Measurements from ENCODE around the gene SLC17A7. TPM values are rescaled to one million over a fixed set of nuclear protein-coding genes. Genes with fewer than 3 reads are reported as not detected.
A peak's percentile ranks its signal among the peaks of the same experiment; 100 is the strongest.

SLC17A7 gene
- total RNA-seq (under 1 TPM in 2 of 5 experiments, not detected in 3; 0.12 to 0.22 TPM), polyA plus RNA-seq (not detected), total RNA-seq (not detected)

DNA sequence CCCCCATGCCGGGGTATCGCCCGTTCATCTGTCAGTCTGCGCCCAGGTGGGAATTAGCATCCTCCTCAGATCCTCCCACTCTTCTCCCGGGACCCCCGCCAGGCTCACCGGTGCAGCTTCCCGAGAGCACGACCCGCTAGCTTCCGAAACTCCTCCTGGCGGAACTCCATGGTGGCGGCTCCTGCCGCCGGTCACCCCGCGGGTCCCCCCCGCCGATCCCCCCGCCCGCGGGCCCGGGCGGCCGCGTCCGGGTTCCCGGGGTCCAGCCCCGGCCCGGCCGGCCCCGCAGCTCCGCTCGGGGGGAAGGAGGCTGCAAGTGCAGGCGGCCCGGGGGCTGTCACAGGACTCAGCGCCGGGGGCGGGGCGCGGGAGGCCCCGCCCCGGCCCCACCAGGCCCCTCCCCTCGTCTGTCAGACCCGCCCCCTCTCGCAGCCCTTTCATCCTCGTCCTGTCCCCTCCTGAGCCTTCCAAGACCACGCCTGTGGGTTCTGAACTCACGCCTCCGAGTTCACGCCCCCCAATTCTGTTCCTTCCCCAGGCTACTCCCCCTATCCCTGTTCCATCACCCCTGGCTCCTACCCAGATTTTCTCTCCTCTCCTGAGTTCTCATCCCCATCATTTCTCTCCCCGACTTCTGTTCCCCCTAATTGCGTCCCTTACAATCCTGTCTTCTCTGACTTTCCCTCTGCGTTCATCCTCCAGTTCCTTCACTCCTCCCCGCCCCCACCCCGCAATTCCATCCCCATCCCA is at the start of gene SLC17A7:
TSS of gene SLC17A7 (minus strand) at position 318 of the 750 bp plus-strand sequence. CDS start at position 170, 148 bp downstream.
- Histone ChIP-seq H3K4me3 (ENCODE audit: low read length) (no peak within 1 kb of the TSS), H3K9me3 (ENCODE audit: control insufficient read depth in 2 of 3, low read length in 3 of 3) (no peaks in the 10 kb centered on the region), H3K4me1 (ENCODE audit: control insufficient read depth in 2 of 2, insufficient read depth in 2 of 2, low read length in 2 of 2) (peaks cover 15 to 18% of the 10 kb centered on the region in 2 donors), H3K27me3 (ENCODE audit: control insufficient read depth in 2 of 2, insufficient read depth in 2 of 2, low read length in 2 of 2) (peaks cover 28 to 49% of the 10 kb centered on the region in 2 donors), H3K27ac (ENCODE audit: low read depth, low read length) (no peak within 1 kb of the TSS), H3K36me3 (ENCODE audit: control insufficient read depth in 2 of 3, insufficient read depth in 3 of 3, low read length in 3 of 3) (peaks cover 0 to 6% (median 0%) of the 10 kb centered on the region in 3 experiments)
- Mint-ChIP-seq H3K4me1 (peaks cover 30 to 52% (median 32%) of the 10 kb centered on the region in 7 donors), H3K36me3 (peaks cover 0 to 6% (median 4%) of the 10 kb centered on the region in 5 donors), H3K4me3 (peak within 1 kb of the TSS; percentile 75 to 88 (median 83)), H3K27me3 (peaks cover 57 to 70% (median 59%) of the 10 kb centered on the region in 5 donors), H3K9me3 (peaks cover 0 to 2% (median 0%) of the 10 kb centered on the region in 11 donors), H3K27ac (peak within 1 kb of the TSS in 8 of 9 donors; percentile 6 to 78 (median 33))
- ChIA-PET CTCF (interaction anchor here (0.7 to 4.2 kb wide), 3 partner anchors 29 to 81 kb away, joined by 3 to 28 read pairs (median 6); no protein-coding TSS in a partner anchor), POLR2A (interaction anchor here (1.0 kb wide), 1 partner anchor 50 kb away, joined by 3 read pairs; no protein-coding TSS in a partner anchor)
- ATAC-seq (no peak), DNase-seq (peak in 1 of 9 donors; percentile 56)
- intact Hi-C loops (cut with micrococcal nuclease): loop anchor here (5.0 to 10.0 kb wide), 3 partner anchors 34 to 297 kb away; no protein-coding TSS in a partner anchor

DNA sequence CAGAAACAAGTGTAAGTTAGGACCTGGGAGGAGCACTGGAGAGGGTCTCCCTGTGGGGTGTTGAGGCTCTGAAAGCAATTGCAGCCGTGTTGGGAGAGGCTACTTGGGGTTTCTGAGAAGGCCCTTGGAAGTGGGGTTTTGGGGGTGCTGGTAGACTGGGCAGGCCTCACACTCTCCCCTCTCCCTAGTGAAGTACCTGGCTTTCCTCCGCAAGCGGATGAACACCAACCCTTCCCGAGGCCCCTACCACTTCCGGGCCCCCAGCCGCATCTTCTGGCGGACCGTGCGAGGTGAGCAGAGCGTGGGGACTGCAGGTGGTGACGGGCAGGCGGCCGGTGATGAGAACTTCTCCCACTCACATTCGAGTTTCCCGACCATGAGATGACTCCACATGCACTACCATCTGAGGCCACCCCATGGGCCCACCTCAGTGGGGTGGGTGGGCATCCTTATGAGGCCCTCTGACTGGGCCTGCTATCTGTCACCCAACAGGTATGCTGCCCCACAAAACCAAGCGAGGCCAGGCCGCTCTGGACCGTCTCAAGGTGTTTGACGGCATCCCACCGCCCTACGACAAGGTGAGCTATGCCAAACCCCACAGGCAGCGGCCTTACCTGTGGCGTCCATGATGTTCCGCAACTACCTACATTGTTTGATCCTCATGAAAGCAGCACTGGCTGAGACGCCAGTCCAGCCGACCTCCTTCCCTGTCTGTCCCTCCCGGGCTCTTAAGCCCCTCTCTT is 49.1 kb upstream of the SLC17A7 start:
- ChIA-PET CTCF (interaction anchor here (1.9 kb wide), 1 partner anchor 81 kb away, joined by 4 read pairs; no protein-coding TSS in a partner anchor), POLR2A (interaction anchor here (0.6 to 1.0 kb wide), 3 partner anchors 9 to 150 kb away, joined by 3 to 7 read pairs (median 3); no protein-coding TSS in a partner anchor)
- peak overlapping the region; percentile 92 for H3K27ac ChIP-seq (ENCODE audit: low read depth, low read length)
- no peaks in the 10 kb centered on the region for H3K27me3 ChIP-seq (ENCODE audit: control insufficient read depth in 2 of 2, insufficient read depth in 2 of 2, low read length in 2 of 2)
- Mint-ChIP-seq H3K27me3 (peaks cover 0 to 9% (median 0%) of the 10 kb centered on the region in 5 donors), H3K27ac (peak overlapping the region in 7 of 9 donors; percentile 72 to 97 (median 89)), H3K4me1 (peaks cover 28 to 60% (median 48%) of the 10 kb centered on the region in 7 donors), H3K9me3 (peaks cover 0 to 12% (median 0%) of the 10 kb centered on the region in 11 donors), H3K4me3 (peak overlapping the region; percentile 95 to 99 (median 98)), H3K36me3 (peaks cover 13 to 58% (median 33%) of the 10 kb centered on the region in 5 donors)
- peak overlapping the region; percentile 100 for H3K4me3 ChIP-seq (ENCODE audit: low read length)
- peaks cover 19 to 35% of the 10 kb centered on the region in 2 donors for H3K4me1 ChIP-seq (ENCODE audit: control insufficient read depth in 2 of 2, insufficient read depth in 2 of 2, low read length in 2 of 2)
- ATAC-seq: no peak
- no peak for DNase-seq
- no peaks in the 10 kb centered on the region for H3K9me3 ChIP-seq (ENCODE audit: control insufficient read depth in 2 of 3, low read length in 3 of 3)
- H3K36me3 ChIP-seq (ENCODE audit: control insufficient read depth in 2 of 3, insufficient read depth in 3 of 3, low read length in 3 of 3): peaks cover 25 to 63% (median 39%) of the 10 kb centered on the region in 3 experiments
- intact Hi-C loops (cut with micrococcal nuclease): no loop called here

DNA sequence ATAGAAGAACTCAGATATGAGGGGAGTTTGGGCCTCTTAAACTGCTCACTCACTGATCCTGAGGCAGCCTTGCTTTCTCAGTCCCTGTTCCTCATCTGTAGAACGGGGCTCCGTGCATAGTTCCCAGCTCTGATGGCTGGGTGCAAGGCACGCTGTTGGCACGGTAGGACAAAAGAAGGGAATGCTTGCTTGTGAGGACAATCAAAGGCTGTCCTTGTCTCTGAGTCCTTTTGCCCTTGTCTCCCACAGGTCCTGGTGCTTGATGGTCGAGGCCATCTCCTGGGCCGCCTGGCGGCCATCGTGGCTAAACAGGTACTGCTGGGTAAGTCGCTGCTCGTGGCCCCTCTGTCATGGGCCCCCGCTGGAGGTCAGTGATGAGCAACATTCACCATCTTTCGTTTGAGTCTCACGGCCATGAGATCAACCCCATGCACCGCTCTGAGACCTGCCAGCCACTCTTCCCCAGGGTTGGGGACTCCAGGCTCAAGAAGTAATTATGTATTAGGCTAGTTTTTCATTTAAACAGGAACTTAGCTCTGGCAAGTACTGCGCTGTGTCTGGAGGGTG is 48.4 kb upstream of the SLC17A7 start:
- Mint-ChIP-seq H3K27ac (peak overlapping the region; percentile 89 to 99 (median 96)), H3K9me3 (peaks cover 0 to 12% (median 0%) of the 10 kb centered on the region in 11 donors), H3K36me3 (peaks cover 13 to 58% (median 33%) of the 10 kb centered on the region in 5 donors), H3K4me1 (peaks cover 29 to 56% (median 45%) of the 10 kb centered on the region in 7 donors), H3K27me3 (peaks cover 0 to 9% (median 0%) of the 10 kb centered on the region in 5 donors), H3K4me3 (peak overlapping the region; percentile 95 to 99 (median 98))
- Histone ChIP-seq H3K4me1 (ENCODE audit: control insufficient read depth in 2 of 2, insufficient read depth in 2 of 2, low read length in 2 of 2) (peaks cover 19 to 35% of the 10 kb centered on the region in 2 donors), H3K27ac (ENCODE audit: low read depth, low read length) (peak overlapping the region; percentile 92), H3K4me3 (ENCODE audit: low read length) (peak overlapping the region; percentile 100), H3K9me3 (ENCODE audit: control insufficient read depth in 2 of 3, low read length in 3 of 3) (no peaks in the 10 kb centered on the region), H3K27me3 (ENCODE audit: control insufficient read depth in 2 of 2, insufficient read depth in 2 of 2, low read length in 2 of 2) (no peaks in the 10 kb centered on the region), H3K36me3 (ENCODE audit: control insufficient read depth in 2 of 3, insufficient read depth in 3 of 3, low read length in 3 of 3) (peaks cover 25 to 66% (median 42%) of the 10 kb centered on the region in 3 experiments)
- intact Hi-C loops (cut with micrococcal nuclease): no loop called here
- DNase-seq (no peak), ATAC-seq (no peak)
- CTCF ChIA-PET: interaction anchor here (0.6 to 1.9 kb wide), 2 partner anchors 64 to 82 kb away, joined by 3 to 4 read pairs; no protein-coding TSS in a partner anchor
- POLR2A ChIA-PET: interaction anchor here (0.8 to 3.0 kb wide), 13 partner anchors 11 to 387 kb away, joined by 3 to 36 read pairs (median 5); partner anchors contain the start of genes AKT1S1, ALDH16A1, FLT3LG and NOSIP

DNA sequence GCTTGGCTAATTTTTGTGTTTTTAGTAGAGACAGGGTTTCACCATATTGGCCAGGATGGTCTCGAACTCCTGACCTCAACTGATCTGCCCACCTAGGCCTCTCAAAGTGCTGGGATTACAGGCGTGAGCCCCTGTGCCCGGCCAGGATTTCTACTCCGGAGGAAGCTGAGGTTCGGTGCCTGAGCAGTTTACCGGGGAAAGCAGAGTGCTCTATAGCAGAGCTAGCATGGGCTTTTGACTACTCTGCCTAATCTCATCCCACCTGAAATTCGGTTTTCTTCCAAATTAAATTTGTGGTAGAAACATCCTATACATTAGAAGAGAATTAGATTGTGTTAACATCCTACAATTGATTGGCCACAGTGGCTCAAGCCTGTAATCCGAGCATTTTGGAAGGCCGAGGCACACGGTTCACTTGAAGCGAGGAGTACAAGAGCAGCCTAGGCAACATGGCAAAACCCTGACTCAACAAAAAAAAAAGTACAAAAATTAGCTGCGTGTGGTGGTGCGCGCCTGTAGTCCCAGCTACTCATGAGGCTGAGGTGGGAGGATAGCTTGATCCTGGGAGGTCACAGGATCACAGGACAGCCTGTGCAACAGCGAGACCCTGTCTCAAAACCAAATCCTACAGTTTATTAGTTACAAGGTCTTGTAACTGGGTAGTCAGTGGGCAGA is 47.7 kb upstream of the SLC17A7 start:
- ATAC-seq (no peak), DNase-seq (no peak)
- ChIA-PET POLR2A (interaction anchor here (0.8 to 3.0 kb wide), 15 partner anchors 10 to 388 kb away, joined by 3 to 36 read pairs (median 5); partner anchors contain the start of genes AKT1S1, ALDH16A1, FLT3LG and NOSIP), CTCF (interaction anchor here (0.6 to 1.9 kb wide), 3 partner anchors 38 to 82 kb away, joined by 3 to 4 read pairs (median 3); partner anchors contain the start of gene PIH1D1)
- peak overlapping the region; percentile 100 for H3K4me3 ChIP-seq (ENCODE audit: low read length)
- peaks cover 25 to 66% (median 44%) of the 10 kb centered on the region in 3 experiments for H3K36me3 ChIP-seq (ENCODE audit: control insufficient read depth in 2 of 3, insufficient read depth in 3 of 3, low read length in 3 of 3)
- H3K27me3 ChIP-seq (ENCODE audit: control insufficient read depth in 2 of 2, insufficient read depth in 2 of 2, low read length in 2 of 2): no peaks in the 10 kb centered on the region
- peaks cover 30 to 61% (median 45%) of the 10 kb centered on the region in 7 donors for H3K4me1 Mint-ChIP-seq
- peaks cover 0 to 12% (median 0%) of the 10 kb centered on the region in 11 donors for H3K9me3 Mint-ChIP-seq
- peak overlapping the region; percentile 89 to 99 (median 96) for H3K27ac Mint-ChIP-seq
- no peaks in the 10 kb centered on the region for H3K9me3 ChIP-seq (ENCODE audit: control insufficient read depth in 2 of 3, low read length in 3 of 3)
- peaks cover 19 to 35% of the 10 kb centered on the region in 2 donors for H3K4me1 ChIP-seq (ENCODE audit: control insufficient read depth in 2 of 2, insufficient read depth in 2 of 2, low read length in 2 of 2)
- H3K27ac ChIP-seq (ENCODE audit: low read depth, low read length): peak overlapping the region; percentile 92
- intact Hi-C loops (cut with micrococcal nuclease): no loop called here
- H3K4me3 Mint-ChIP-seq: peak overlapping the region; percentile 95 to 99 (median 98)
- H3K36me3 Mint-ChIP-seq: peaks cover 13 to 58% (median 33%) of the 10 kb centered on the region in 5 donors
- peaks cover 0 to 9% (median 0%) of the 10 kb centered on the region in 5 donors for H3K27me3 Mint-ChIP-seq

DNA sequence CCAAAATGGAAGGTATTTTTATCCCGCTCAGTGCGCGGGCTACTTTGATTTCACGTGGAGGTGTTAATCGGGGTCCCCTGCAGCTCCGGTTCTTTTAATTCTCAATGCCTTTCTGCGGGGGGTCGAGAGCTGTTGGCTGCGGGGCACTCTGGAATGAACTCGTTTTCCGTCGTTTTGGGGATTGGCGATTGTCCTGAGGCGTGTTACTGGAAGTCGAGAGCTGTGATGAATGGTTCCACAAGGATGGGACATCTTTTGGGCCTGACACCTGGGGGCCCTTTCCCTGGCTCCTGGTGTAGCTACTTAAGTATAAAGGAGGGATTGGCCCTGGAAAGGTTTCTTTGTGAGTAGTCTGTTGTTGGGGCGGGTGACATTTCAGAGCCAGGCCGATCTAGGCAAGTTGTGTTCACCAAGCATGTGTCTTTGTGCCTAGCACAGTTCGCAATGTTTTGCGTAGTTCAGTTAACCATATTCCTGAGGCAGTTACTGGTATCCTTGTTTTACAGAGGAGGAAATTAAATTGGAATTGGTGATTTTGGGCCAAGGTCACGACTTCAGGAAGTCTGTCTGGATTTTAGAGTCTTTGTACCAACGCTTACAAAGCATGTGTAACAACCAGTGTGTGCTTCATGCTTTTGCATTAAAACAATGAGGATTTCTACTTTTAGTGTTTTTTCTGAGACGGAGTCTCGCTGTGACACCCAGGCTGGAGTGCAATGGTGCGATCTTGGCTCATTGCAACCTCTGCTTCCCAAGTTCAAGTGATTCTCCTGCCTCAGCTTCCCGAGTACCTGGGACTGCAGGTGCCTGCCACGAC is 46.9 kb upstream of the SLC17A7 start:
- Histone ChIP-seq H3K4me3 (ENCODE audit: low read length) (peak overlapping the region; percentile 100), H3K27me3 (ENCODE audit: control insufficient read depth in 2 of 2, insufficient read depth in 2 of 2, low read length in 2 of 2) (no peaks in the 10 kb centered on the region), H3K9me3 (ENCODE audit: control insufficient read depth in 2 of 3, low read length in 3 of 3) (no peaks in the 10 kb centered on the region), H3K36me3 (ENCODE audit: control insufficient read depth in 2 of 3, insufficient read depth in 3 of 3, low read length in 3 of 3) (peaks cover 25 to 73% (median 46%) of the 10 kb centered on the region in 3 experiments), H3K27ac (ENCODE audit: low read depth, low read length) (peak overlapping the region; percentile 92), H3K4me1 (ENCODE audit: control insufficient read depth in 2 of 2, insufficient read depth in 2 of 2, low read length in 2 of 2) (peaks cover 19 to 32% of the 10 kb centered on the region in 2 donors)
- DNase-seq (no peak), ATAC-seq (no peak)
- peak overlapping the region; percentile 89 to 99 (median 96) for H3K27ac Mint-ChIP-seq
- H3K27me3 Mint-ChIP-seq: peaks cover 0 to 9% (median 0%) of the 10 kb centered on the region in 5 donors
- H3K4me3 Mint-ChIP-seq: peak overlapping the region; percentile 95 to 99 (median 98)
- H3K36me3 Mint-ChIP-seq: peaks cover 13 to 57% (median 33%) of the 10 kb centered on the region in 5 donors
- ChIA-PET POLR2A (interaction anchor here (0.7 to 3.0 kb wide), 29 partner anchors 10 to 389 kb away, joined by 3 to 36 read pairs (median 4); partner anchors contain the start of genes AKT1S1, ALDH16A1, FLT3LG and GFY), CTCF (interaction anchor here (0.5 to 1.9 kb wide), 4 partner anchors 15 to 709 kb away, joined by 3 to 4 read pairs (median 3); partner anchors contain the start of gene PIH1D1)
- peaks cover 34 to 60% (median 48%) of the 10 kb centered on the region in 7 donors for H3K4me1 Mint-ChIP-seq
- H3K9me3 Mint-ChIP-seq: peaks cover 0 to 12% (median 0%) of the 10 kb centered on the region in 11 donors
- intact Hi-C loops (cut with micrococcal nuclease): no loop called here

All from naive thymus-derived CD4-positive, alpha-beta T cell (primary cell).